Measurements from ENCODE around the gene MGLL.

DNA sequence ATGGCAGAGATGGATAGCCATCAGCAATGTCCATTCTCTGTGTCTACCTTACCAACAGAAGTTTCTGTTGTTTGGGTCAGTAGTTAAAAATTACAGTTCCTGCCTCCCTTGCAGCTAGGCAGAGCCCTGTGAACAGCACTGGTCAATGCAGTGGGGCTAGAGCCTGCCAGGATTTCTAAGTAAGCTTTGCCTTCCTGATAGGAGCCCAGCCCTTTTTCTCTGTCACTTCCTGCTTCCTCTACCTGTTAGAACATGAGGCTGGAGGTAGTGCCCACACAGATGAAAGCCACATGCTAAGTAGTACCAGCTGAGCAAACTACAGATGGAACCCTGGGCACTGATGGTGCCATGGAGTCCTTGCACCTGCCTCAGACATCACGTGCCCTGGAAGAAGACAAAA is 45.0 kb downstream of the MGLL start:
- TF ChIP-seq, protein P1, sequence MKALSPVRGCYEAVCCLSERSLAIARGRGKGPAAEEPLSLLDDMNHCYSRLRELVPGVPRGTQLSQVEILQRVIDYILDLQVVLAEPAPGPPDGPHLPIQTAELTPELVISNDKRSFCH (CRISPR knock-in tag; IDR thresholded peaks at IDR 0.05), result no peak
- TF ChIP-seq, protein P1 (tag; IDR thresholded peaks at IDR 0.05), result no peak
- no peak for TF ChIP-seq POLR2AphosphoS2 (IDR thresholded peaks at IDR 0.05; ENCODE audit: low read length)
- no peak for TF ChIP-seq GABPA (tag; conservative IDR thresholded peaks at IDR 0.05; ENCODE audit: low read depth)
- no peak for TF ChIP-seq EZH2 (IDR thresholded peaks at IDR 0.05; ENCODE audit: borderline replicate concordance, low read depth, low read length)
- TF ChIP-seq SREBF2 (CRISPR knock-in tag; IDR thresholded peaks at IDR 0.05), result no peak
- no peak for TF ChIP-seq TAF1 (IDR thresholded peaks at IDR 0.05; ENCODE audit: control insufficient read depth, extremely low read depth, insufficient read depth, low read length, severe bottlenecking)
